Stimulated activated CD8-positive, alpha-beta memory T cell treated with anti-CD3 and anti-CD28 coated beads, Interleukin-12 subunit alpha, Interleukin-12 subunit beta, amount 100 ng/mL, for 1 hour (primary cell): ENCODE results near the gene RPS6KA1.
"Not testable (repeated sequence)": the region's sequence is repeated elsewhere in the genome, so short reads cannot be mapped to it uniquely, and the experiment has no call there.

Experiments used
- DNase-seq: peaks from one replicate; pipeline ENCODE4 v3.0.0-alpha.2; 2020; ENCODE audit warnings: low read depth

The RPS6KA1 gene

DNA sequence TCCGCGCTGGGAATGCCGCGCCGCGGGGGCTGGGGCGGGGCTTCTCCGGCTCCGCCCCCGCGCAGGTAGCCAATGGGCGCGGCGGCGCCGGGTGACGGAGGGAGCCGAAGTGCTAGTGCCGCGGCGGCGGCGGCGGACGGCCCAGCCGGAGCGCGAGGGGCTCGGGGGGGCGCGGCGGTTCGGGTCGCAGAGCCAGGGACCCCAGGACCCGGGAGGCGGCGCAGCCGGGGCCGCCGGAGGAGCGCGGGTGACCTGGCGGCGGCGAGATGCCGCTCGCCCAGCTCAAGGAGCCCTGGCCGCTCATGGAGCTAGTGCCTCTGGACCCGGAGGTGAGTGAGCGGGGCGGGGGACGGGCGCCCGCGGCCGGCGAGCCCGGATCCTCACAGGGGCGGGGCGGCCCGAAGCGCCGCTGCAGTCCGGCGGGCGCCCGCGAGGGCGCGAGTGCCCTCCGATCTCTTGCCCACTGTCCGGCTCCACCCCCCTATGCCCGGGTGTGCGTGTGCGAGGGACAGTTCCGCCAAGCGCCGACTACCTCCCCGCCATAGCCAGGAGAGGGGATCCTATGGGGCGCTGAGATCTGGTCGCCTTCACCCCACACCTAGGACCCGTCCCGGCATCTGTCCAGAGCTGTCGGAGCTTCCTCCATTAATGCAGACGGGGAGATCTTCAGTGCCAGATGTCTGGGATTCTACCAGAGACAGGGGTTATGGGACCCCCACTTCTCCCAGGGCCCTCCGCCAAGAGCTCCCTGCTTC lies at the start of gene RPS6KA1:
Gene RPS6KA1, plus strand, starts transcription at position 107 of the 755 bp plus-strand sequence. Its CDS starts 160 bp downstream, at position 267.
- DNase-seq: peak; percentile 39

- no peak for DNase-seq
Observed at GRCh38 chr1:26482921-26483320, 46.6 kb upstream of the RPS6KA1 start.

GRCh38 chr1:26483980-26484379 lies 45.6 kb upstream of the RPS6KA1 start:
- no peak for DNase-seq

DNA sequence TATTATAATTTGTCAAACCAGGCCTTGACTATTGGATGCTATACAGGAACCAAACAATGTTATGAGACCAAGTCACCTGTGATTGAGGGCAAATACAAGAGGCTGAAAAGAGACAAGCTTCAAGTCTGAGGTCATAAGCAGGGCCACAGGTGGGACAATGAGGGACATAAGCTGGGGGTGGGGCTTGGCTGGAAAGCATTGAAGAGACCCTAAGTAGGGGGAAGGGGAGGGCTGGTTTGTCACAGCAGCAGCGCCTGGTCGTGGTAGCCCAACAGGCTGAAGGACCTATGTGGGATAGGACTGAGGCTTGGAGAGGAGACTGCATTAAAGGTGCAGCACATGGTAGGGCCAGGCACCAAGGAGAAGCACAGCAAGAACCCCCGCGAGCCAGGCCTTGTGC lies 39.4 kb upstream of the RPS6KA1 start:
- no peak for DNase-seq

DNA sequence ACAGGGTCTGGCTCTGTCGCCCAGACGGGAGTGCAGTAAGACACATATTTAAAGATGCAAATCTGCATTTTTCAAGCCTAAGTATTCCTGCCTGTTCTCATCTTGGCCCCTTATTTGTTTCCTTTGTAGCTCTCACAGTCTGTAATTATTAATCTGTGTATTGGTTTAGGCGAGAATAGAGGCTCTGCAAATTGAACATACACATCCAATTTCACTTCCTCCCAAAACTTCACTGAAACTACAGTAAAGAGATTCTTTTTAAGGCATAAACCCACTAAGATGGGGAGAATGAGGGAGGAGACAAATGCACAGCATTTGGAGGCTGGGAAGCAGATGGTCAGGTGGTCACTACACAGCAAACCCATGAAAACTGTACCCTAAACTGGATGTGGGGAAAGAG lies 36.3 kb upstream of the RPS6KA1 start:
- no peak for DNase-seq

- DNase-seq: no peak
Observed at GRCh38 chr1:26493938-26494337, 35.6 kb upstream of the RPS6KA1 start.

DNA sequence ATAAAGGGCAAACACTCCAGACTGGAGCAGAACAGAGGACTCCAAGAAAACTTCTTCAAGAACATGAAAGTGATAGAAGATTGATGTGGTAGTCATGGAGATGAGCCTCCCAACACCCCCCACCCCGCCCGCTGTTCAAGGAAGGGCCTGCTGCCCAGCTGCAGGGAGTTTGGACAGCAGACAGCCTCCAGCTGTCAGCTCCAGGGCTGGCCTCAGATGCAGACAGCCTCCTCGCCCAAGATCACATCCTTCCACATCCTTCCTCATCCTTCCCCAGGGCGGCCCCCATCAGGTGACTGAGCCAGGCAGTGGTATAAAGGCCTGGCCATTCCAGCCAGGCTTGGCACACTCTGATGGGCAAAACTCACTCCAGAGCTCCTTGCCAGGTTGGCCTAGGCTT lies 32.7 kb upstream of the RPS6KA1 start:
- DNase-seq: no peak

DNA sequence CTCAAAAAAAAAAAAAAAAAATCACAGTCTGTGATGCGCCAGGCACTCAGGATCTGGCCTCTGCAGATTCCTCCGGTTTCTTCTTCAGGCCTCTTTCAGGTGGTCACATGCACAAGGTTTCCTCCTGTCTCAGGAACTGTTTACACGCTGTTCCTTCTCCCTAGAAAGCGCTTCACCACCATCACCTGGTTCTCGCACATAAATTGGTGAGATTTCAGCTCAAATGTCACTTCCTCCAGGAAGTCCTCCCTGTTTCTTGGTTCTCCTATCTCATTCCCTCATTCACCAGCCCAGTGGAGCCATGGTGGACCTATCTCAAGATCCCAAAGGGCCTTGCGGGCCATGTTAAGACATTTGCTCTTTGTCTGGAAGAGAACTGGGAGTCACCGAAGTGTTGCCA lies 30.7 kb upstream of the RPS6KA1 start:
- no peak for DNase-seq

DNA sequence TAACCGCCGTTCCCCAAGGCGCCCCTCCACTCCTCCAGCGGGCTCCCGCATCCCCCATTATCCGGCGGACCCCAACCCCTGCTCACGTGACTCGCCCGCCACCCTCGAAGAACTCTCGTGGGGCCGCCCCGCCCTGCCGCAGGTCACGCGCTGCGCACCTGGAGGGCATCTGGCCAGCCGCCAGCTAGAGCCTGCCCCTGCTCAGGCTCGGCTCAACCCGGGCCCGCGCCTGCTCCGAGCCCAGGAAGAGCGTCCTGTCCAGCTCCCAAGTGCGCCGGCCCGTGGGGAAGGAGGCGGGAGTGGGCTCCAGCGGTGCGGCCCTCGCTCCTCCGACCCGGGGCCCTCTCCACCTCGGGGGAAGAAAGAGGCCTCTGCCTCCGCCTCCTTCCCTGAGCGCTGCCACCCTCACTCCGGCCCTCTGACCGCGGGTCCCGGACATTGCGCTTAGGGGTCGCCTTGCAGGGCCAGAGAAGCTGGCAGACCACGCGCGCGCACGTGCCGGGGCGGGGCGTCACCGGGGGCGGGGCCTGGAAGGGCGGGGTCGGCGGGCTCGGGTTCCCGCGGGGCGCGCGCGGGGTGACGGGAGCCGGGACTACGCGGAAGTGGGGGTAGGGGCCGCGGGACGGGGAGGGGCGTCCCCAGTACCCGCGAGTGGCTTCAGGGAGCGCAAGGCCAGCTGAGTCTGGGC lies 28.9 kb upstream of the RPS6KA1 start:
- peak; percentile 81 for DNase-seq

DNA sequence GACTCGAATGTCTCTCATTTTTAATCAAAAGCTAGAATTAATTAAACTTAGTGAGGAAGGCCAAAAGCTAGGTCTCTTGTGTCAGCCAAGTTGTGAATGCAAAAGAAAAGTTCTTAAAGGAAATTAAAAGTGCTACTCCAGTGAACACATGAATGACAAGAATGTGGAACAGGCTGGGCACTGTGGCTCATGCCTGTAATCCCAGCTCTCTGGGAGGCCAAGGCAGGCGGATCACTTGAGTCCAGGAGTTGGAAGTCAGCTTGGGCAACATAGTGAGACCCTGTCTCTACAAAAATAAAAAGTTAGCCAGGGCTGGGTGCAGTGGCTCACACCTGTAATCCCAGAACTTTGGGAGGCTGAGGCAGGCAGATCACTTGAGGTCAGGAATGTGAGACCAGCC lies 18.9 kb upstream of the RPS6KA1 start:
- not testable (repeated sequence) for DNase-seq

DNA sequence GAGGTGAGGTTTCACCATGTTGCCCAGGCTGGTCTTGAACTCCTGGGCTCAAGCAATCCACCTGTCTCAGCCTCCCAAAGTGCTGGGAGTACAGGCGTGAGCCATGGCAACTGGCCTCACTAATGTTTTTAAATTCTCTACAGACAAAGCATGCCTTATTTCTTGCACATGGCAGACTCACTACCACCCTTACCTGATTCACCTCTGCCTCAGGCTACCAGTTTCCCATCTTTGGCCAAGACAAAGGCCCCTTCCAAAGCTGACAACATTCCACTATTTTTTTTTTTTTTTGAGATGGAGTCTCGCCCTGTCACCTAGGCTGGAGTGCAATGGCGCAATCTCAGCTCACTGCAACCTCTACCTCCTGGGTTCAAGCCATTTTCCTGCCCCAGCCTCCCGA lies 13.7 kb upstream of the RPS6KA1 start:
- DNase-seq: not testable (repeated sequence)

GRCh38 chr1:26516987-26517765 lies 12.4 kb upstream of the RPS6KA1 start:
- no peak for DNase-seq

- DNase-seq: no peak
Observed at GRCh38 chr1:26517766-26518049, 11.9 kb upstream of the RPS6KA1 start.

DNA sequence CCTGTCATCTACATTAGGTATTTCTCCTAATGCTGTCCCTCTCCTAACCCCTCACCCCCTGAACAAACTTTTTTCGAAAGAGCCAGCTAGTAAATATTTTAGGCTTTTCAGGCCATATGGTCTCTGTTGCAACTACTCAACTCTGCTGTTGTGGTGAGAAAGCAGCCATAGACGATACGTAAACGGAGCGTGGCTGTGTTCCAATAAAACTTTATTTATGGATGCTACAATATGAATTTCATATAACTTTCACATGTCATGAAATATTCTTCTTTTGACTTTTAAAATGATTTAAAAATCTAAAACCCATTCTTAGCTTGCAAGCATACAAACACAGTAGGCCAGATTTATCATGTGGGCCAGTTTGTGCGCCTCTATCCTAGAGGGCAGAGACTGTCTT lies 11.2 kb upstream of the RPS6KA1 start:
- no peak for DNase-seq

DNA sequence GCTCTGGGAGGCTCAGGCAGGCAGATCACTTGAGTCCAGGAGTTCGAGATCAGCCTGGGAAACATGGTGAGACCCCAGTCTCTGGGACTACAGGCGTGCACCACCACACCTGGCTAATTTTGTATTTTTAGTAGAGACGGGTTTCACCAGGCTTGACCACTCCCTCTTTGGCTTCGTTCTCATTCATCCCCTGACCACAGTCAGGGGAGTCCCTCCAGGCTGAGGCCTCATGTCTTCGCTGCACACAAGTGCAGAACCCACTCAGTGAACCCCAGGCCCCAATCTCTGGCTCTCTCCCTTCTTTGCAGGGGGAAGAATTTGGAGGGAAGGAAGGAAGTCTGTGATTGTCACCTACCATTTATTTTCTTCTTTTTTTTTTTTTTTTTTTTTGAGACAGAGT lies 9.2 kb upstream of the RPS6KA1 start:
- no peak for DNase-seq

DNA sequence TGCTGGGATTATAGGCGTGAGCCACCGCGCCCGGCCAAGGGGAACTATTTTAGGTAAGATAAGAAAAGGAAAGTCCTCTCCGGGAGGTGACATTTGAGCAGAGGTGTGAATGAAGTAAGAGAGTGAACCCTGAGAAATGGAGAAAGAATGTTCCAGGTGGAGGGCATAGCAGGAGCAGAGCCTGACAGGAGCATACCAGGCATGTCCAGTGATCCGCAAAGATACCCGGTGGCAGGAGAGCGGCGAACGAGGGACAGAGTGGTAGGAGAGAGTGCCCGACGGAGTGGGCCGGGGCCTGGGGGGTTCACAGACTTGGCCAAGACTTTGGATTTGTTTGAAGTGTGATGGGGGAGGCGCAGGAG lies 7.9 kb upstream of the RPS6KA1 start:
- no peak for DNase-seq

DNA sequence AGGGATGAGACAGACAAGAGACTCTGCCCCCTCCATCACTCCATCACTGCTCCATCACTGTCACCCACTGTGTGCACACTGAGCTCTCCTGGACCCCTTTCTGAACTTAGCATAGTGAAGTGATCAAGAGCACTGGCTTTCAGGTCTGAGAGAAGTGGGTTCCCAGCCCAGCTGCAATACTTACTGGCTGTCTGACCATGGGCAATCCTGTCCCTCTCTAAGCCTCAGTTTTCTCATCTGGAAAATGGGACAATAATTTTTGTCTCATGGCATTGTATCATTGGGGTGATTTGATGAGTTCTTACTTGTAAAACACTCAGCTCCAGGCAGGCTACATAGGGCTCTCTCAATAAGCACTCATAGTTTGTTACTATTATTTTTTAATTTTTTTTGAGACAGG lies 7.5 kb upstream of the RPS6KA1 start:
- no peak for DNase-seq

DNA sequence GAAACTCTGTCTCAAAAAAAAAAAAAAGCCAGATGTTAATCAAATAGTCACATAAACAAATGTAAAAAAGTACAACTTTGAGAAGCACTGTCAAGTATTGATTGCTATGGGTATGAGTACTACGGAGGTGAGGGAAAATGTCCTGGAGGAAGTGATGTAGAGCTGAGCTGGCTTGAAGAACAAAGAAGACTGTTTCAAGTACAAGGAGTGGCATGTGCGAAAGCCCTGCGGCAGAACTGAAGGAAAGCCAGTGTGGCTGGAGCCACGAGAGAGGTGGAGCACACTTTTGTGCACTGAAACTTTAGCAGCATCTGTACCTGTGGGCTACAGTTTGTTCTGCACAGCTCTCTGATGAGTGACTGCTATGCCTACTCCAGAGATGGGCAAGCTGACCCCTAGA lies 5.4 kb upstream of the RPS6KA1 start:
- DNase-seq: no peak

DNA sequence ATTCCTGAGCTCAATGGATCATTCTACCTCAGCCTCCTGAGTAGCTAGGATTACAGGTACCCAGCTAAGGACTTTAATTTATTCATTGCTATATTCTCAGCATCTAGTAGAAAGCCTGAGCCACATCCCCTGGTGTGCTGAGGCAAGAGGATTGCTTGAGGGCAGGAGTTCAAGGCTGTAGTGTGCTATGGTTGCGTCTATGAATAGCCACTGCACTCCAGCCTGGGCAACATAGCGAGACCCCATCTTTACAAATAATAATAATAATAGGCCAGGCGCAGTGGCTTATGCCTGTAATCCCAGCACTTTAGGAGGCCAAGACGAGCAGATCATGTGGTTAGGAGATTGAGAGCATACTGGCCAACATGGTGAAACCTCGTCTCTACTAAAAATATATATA lies 3.3 kb upstream of the RPS6KA1 start:
- DNase-seq: no peak

DNA sequence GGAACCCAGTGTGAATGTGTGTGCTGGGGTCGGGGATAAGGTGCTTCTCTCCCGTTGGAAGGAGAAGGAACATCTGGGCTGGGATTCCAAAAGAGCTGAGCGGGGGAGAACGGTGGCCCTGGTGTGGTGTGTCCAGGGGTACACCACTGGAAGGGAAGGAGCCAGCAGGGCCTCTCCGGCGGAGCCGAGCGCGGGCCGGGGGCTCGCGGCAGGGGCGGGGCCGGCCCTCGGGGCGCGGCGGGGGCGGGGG lies 231 bp upstream of the RPS6KA1 start:
- no peak for DNase-seq

- DNase-seq: no peak
Observed at GRCh38 chr1:26530410-26530894, 891 bp downstream of the RPS6KA1 start.

GRCh38 chr1:26530895-26531598 lies 1.5 kb downstream of the RPS6KA1 start:
- no peak for DNase-seq

GRCh38 chr1:26531651-26532131 lies 2.1 kb downstream of the RPS6KA1 start:
- no peak for DNase-seq
